HEK293T (cell line): ENCODE results near the gene FKBP1B.

Source experiments
- FOXK2 ChIP-seq: fragments of 450-650 bp; IDR thresholded peaks from 2 replicates; pipeline ENCODE4 v1.6.1; 2016; ENCODE audit warnings: mild to moderate bottlenecking
- HDGF ChIP-seq: fragments of 450-650 bp; IDR thresholded peaks from 2 replicates; pipeline ENCODE4 v1.6.1; 2017; ENCODE audit warnings: antibody characterized with exemption, borderline replicate concordance

GRCh38 chr2:24040511-24040910, 9.0 kb upstream of the FKBP1B start:
- TF ChIP-seq FOXK2 (no peak), HDGF (no peak)
